GM18517 (cell line): Measurements from ENCODE around the gene IL13RA1.
"Not testable (repeated sequence)": the region's sequence is repeated elsewhere in the genome, so short reads cannot be mapped to it uniquely, and the experiment has no call there.

Experiments used
- ATAC-seq: cut with Tn5 transposase; IDR thresholded peaks from one replicate; pipeline ENCODE4 v1.9.1; 2021; ENCODE audit warnings: mild to moderate bottlenecking, moderate library complexity; ENCODE audit not compliant: unreplicated experiment

Gene IL13RA1

DNA sequence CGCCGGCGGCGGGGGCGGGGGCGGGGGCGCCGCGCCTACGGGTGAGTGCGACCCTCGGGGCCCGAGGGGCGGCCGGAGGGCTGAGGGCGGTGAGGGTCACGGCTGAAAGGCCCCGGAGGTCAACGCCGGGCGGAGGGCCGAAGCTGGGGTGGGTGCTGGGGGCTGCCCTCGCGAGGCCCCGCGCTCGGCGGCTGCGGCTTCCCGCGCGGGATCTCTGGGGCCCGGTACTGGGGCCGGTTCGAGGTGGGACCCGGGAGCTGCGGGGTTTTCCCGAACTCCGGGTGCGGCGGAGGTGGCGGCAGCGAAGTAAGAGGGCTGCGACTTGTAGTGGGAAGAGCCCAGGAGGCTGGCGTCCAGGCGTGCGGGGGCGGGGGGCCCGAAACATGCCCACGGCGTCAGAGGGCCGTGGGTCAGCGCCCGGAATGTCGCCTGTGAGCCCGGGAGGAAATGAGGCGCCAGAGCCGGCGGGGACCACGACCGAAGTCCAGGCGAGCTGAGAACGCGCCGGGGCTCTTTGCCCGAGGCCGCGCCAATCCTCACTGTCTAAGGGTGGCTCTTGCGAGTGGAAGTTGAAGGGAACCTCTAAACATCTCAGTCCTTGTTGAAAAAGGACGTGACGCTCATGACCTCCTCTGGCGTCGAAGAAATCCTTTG is 407 bp downstream of the IL13RA1 start:
- no peak for ATAC-seq

GRCh38 chrX:118729042-118729652 is 1.7 kb downstream of the IL13RA1 start:
- ATAC-seq = no peak

DNA sequence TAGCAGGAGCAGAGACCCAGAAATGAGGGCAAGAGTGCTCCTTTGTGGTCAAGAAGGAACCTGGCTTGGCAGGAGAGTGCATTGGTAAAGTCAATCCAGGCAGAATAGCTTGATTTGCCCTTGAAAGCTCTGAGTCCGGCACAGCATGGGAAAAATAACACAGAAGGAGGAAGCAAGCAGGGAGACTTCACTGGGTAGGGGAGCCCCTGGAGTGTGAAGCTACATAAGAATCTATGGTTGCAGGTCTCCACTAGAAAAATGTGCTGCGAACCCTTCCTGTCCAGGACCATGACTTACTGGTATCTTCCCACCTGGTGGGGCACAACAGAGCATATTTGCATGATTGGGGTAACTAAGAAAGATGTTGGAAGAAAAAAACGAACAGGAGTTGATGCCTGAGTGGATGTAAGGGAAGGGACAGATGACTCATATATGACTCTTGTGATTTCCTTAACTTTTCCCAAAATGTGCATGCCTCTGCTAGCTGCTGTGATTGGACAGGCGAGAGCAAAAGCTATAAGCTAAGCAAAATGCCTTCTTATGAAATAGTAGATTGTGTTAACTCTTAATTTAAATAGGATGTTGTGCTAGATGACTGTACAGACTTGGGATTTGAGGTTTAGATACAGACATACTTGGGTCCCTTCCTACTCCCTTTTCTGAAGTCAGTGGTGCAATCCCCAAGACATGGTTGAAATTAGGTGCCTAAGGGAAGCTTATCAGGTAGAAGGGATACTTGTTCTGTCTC is 3.3 kb downstream of the IL13RA1 start:
- no peak for ATAC-seq

- not testable (repeated sequence) for ATAC-seq
These were observed 5.1 kb downstream of the IL13RA1 start for GRCh38 chrX:118732551-118732950.

GRCh38 chrX:118734909-118735308 is 7.5 kb downstream of the IL13RA1 start:
- ATAC-seq = peak; percentile 50

- peak; percentile 88 for ATAC-seq
These were observed 9.1 kb downstream of the IL13RA1 start for GRCh38 chrX:118736394-118737010.

GRCh38 chrX:118739577-118739976 is 12.2 kb downstream of the IL13RA1 start:
- no peak for ATAC-seq

- ATAC-seq = no peak
These were observed 13.0 kb downstream of the IL13RA1 start for GRCh38 chrX:118740276-118740889.

DNA sequence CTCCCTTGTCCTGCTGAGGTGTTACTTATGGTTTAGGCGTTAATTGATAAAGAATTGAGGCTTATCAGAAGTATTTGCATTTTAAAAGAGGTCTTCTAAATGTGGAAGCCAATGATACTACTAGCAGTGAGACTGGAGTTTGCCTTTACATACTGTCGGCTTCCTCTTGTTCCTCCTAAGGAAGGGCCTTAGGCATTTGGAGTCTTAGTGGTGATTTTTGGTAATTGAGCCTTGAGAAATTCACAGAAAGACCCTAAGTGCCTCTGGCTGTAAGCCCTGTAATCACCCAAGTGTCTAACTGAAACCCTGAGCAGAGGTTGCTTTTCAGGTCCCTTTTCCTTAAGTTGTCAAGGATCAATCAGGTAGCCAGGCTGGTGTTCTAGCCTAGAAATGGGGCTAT is 14.8 kb downstream of the IL13RA1 start:
- no peak for ATAC-seq

GRCh38 chrX:118745570-118745969 is 18.2 kb downstream of the IL13RA1 start:
- no peak for ATAC-seq

DNA sequence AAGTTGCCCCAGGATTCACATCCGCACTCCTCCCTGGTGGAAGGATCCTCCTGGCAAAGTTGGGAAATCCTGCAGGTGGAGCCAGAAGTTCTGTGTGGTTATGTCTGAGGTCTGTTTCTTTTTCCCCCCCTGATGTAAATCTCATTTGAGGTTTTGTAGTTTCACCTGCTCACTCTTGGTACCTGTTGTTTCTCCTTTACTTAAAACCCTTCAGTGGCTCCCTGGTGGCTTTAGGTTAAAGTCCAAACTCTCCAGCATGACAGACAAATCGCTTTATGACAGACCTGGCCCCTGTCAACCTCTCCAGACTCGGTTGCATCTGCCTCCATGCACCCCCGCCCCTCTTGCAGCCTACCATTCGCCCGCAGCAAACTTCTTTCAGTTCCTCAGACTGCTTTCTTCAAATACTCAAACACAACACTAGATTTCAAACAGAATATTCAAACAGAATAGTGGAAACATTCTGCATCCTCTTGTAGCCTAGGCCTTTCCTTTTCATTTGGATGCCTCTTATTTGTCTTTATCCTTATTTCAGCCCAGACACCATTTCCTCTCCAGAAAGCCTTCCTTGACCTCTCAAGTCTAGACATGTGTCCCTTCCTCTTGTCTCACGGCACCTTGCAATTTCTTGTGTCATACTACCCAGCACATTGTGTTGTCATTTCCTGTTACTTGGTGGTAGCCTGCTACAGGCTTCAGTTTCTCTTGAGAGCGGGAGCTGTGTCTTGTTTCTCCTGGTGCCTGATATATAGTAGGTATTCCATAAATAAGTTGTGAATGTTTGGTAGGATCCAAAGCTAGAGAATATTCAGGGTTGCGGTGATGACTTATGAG is 24.8 kb downstream of the IL13RA1 start:
- peak; percentile 90 for ATAC-seq

DNA sequence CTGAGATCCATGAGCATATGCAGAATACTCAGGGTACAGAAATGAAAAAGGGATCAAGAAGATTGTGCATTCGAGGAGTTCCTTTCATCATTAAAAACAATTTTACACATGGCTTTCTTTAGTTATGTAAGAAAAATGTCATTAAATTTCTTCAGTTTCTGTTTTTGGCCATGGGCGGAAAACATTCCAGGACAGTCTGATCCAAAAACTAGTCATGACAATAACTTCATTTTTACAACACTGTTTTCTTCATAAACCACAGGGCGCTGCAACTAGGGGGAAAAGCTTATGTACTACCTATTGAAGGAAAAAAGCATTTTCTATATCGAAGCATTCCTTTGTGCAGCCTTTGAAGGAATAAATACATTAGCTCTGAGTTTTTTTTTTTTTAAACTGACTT is 28.2 kb downstream of the IL13RA1 start:
- no peak for ATAC-seq

- ATAC-seq = no peak
These were observed 28.7 kb downstream of the IL13RA1 start for GRCh38 chrX:118756101-118756500.

GRCh38 chrX:118758511-118758910 is 31.1 kb downstream of the IL13RA1 start:
- ATAC-seq = no peak

DNA sequence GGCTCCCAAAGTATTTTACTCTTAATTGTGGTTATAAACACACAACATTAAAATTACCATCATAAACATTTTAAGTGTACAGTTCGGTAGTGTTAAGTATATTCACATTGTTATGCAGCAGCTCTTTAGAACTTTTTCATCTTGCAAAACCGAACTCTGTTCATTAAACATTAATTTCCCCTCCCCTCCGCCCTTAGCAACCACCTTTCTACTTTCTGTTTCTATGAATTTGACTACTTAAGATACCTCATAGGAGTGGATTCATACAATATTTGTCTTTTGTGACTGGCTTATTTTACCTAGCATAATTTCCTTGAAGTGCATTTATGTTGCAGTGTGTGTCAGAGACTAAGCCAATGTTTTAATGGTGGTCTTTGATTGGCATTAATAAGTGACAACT is 32.6 kb downstream of the IL13RA1 start:
- no peak for ATAC-seq

- ATAC-seq = no peak
These were observed 34.7 kb downstream of the IL13RA1 start for GRCh38 chrX:118761939-118762707.

DNA sequence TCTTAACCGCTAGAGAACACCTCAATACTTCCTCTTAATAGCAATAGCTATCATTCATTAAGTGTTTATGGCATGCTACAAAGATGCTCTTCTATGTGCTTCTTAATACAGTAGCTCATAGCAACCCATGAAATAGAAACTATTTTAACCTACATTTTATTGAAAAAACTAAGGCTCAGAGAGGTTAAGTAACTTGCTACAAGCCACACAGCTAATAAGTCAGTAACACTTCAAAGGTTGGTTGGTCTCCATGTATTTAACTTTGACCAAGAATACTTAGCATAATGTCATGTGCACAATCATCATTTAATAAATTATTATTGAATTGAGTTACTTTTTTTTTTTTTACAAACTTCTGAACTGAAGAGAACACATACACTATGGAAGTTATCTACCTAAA is 36.1 kb downstream of the IL13RA1 start:
- no peak for ATAC-seq

DNA sequence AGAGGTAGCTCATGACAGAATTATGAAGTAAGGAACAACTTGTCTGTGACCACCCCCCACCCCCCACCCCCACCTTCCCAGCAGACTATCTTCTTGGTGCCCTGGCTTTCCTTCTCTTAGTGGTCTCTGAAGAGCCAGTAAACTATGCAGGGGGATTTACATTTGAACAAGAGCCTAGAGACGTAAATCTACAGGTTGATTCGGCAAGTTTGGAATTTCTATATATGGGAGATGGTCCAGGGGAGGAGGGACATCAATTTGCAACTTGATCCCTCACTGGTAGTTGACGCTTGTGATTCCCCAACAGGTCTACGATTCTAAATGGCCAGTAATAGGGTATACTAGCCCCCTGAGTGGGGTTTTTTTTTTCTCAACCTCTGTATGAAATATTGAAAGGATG is 36.7 kb downstream of the IL13RA1 start:
- ATAC-seq = no peak

DNA sequence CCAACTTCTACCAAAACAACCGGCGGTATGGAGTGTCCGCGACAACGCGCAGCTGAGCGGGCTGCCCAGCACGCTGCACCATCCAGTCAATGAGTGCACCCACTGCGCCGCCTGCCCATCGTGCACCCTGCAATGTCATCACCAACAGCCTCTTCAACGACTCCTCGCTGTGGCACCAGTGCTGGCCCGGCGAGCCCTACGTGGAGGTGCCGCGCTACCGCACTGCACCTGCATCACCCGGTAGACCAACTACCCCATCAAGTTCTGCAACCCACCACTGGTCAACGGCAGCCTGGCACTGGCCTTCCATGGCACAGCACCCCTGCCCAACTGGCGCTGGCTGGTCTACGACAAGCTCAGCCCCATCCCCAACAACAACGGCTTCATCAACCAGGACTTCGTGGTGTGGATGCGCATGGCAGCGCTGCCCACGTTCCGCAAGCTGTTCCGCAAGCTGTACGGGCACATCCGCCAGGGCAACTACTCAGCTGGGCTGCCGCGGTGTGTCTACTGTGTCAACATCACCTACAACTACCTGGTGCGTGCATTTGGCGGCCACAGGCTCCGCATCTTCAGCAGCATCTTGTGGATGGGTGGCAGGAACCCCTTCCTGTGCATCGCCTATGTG is 42.8 kb downstream of the IL13RA1 start:
- ATAC-seq = no peak
